MM.1S (cell line): ENCODE measurements around the gene KCNMB2.

ENCODE experiments used
- EZH2 ChIP-seq: fragments of 300-600 bp; sonication (generic); optimal IDR thresholded peaks from 2 replicates; pipeline ENCODE3; 2017; ENCODE audit warnings: low read depth, mild to moderate bottlenecking, antibody characterized with exemption, low read length, mixed read lengths
- TF ChIP-seq, protein P1 (sequence below): fragments of 300-600 bp; sonication (generic); IDR thresholded peaks from 2 replicates; pipeline ENCODE4 v1.5.1; 2016; ENCODE audit warnings: antibody characterized with exemption, low read length, mixed read lengths

DNA sequence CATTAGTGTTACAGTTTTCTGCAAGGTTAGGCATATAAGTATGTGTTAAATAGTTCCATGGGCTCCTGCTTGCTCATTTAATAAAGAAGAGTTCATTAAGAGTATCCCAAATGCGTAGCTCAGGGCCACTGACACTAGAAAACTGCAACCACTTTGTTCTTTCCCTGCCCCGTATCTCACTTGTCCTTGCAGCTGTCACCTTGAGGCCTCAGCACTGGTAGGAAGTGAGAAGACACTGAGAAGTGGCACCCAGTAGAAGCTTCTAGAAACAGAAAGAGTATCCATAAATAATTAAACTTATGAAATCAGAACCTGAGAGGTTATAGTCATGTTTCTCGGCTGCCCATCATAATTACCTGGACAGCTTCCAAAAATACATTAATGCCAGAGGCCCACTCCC is 266.0 kb downstream of the KCNMB2 start:
- TF ChIP-seq, protein P1, sequence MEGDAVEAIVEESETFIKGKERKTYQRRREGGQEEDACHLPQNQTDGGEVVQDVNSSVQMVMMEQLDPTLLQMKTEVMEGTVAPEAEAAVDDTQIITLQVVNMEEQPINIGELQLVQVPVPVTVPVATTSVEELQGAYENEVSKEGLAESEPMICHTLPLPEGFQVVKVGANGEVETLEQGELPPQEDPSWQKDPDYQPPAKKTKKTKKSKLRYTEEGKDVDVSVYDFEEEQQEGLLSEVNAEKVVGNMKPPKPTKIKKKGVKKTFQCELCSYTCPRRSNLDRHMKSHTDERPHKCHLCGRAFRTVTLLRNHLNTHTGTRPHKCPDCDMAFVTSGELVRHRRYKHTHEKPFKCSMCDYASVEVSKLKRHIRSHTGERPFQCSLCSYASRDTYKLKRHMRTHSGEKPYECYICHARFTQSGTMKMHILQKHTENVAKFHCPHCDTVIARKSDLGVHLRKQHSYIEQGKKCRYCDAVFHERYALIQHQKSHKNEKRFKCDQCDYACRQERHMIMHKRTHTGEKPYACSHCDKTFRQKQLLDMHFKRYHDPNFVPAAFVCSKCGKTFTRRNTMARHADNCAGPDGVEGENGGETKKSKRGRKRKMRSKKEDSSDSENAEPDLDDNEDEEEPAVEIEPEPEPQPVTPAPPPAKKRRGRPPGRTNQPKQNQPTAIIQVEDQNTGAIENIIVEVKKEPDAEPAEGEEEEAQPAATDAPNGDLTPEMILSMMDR = no peak
- TF ChIP-seq EZH2 = no peak
